Gastroesophageal sphincter (tissue), 3 donors: Measurements from ENCODE around the gene C1orf198.

Experiments
- CTCF ChIP-seq, 4 experiments: fragments of 200-600 bp in 2 of 4; fragments of 450-650 bp in 2 of 4; sonication (generic) in 1 of 4; IDR thresholded peaks; one replicate each; pipeline ENCODE4 v1.5.1; 2017 to 2019; ENCODE audit warnings: antibody characterized with exemption in 4 of 4, mild to moderate bottlenecking in 2 of 4, moderate library complexity in 2 of 4
- EP300 ChIP-seq: sonication (generic); formaldehyde crosslinking; IDR thresholded peaks from one replicate; pipeline ENCODE4 v1.6.1; 2017; ENCODE audit warnings: antibody characterized with exemption, mild to moderate bottlenecking
- POLR2A ChIP-seq, 2 donors: fragments of 450-650 bp; IDR thresholded peaks; one replicate each; pipeline ENCODE4 v1.6.1; 2017; ENCODE audit warnings: antibody characterized with exemption in 2 of 2, mild to moderate bottlenecking in 2 of 2, moderate library complexity in 1 of 2

DNA sequence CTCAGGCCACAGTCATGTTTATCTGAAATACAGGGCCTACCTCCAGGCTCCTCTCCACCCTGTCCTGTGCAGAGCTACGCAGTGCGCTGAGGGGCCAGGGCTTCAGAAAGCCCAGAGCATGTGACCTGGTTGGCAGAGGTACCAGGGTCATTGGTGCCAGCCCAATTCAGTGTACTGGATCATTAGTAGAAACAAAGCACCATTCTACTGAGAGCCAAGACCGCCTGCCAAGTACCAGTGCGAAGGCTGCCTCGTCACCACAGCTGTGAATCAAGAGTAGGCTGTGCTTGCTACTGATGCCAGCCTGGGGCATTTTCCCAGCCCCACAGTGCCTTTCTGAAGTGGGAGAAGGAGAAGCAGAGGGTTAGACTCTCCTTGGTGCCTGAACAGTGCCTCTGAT, 61.3 kb downstream of the C1orf198 start:
- TF ChIP-seq CTCF (IDR thresholded peaks at IDR 0.05) (no peak), POLR2A (IDR thresholded peaks at IDR 0.05) (no peak), EP300 (no peak)
